ENCODE results near the gene TSC22D3.

TSC22D3 gene

GRCh38 chrX:107760304-107761077, 15.1 kb downstream of the TSC22D3 start:
- DNase-seq (ENCODE audit: low read depth) = no peak
- in situ Hi-C loops (cut with HindIII; ENCODE audit: low sequenced_read_pairs) = no loop called here
- H3K4me3 ChIP-seq (ENCODE audit: low read depth, low read length) = no peak overlapping the region
- no peak for TF ChIP-seq CTCF (IDR thresholded peaks at IDR 0.05; ENCODE audit: low read depth, low read length, missing control alignments)

GRCh38 chrX:107758231-107758766, 17.3 kb downstream of the TSC22D3 start:
- DNase-seq (ENCODE audit: low read depth) = no peak
- in situ Hi-C loops (cut with HindIII; ENCODE audit: low sequenced_read_pairs) = no loop called here
- H3K4me3 ChIP-seq (ENCODE audit: low read depth, low read length) = no peak overlapping the region
- TF ChIP-seq CTCF (IDR thresholded peaks at IDR 0.05; ENCODE audit: low read depth, low read length, missing control alignments) = no peak

GRCh38 chrX:107755721-107756120, 19.9 kb downstream of the TSC22D3 start:
- TF ChIP-seq CTCF (IDR thresholded peaks at IDR 0.05; ENCODE audit: low read depth, low read length, missing control alignments) = no peak
- in situ Hi-C loops (cut with HindIII; ENCODE audit: low sequenced_read_pairs) = no loop called here
- no peak for DNase-seq (ENCODE audit: low read depth)
- no peak overlapping the region for H3K4me3 ChIP-seq (ENCODE audit: low read depth, low read length)

- no peak for TF ChIP-seq CTCF (IDR thresholded peaks at IDR 0.05; ENCODE audit: low read depth, low read length, missing control alignments)
- DNase-seq (ENCODE audit: low read depth) = no peak
- in situ Hi-C loops (cut with HindIII; ENCODE audit: low sequenced_read_pairs) = no loop called here
- H3K4me3 ChIP-seq (ENCODE audit: low read depth, low read length) = no peak overlapping the region
These were observed 22.4 kb downstream of the TSC22D3 start for GRCh38 chrX:107753187-107753586.

GRCh38 chrX:107752714-107753113, 22.9 kb downstream of the TSC22D3 start:
- no peak for DNase-seq (ENCODE audit: low read depth)
- in situ Hi-C loops (cut with HindIII; ENCODE audit: low sequenced_read_pairs) = no loop called here

GRCh38 chrX:107752043-107752442, 23.5 kb downstream of the TSC22D3 start:
- in situ Hi-C loops (cut with HindIII; ENCODE audit: low sequenced_read_pairs) = no loop called here
- TF ChIP-seq CTCF (IDR thresholded peaks at IDR 0.05; ENCODE audit: low read depth, low read length, missing control alignments) = no peak
- DNase-seq (ENCODE audit: low read depth) = no peak
- no peak overlapping the region for H3K4me3 ChIP-seq (ENCODE audit: low read depth, low read length)

More at GRCh38 chrX:107752714-107753113, 22.9 kb downstream of the TSC22D3 start:
- no peak overlapping the region for H3K4me3 ChIP-seq (ENCODE audit: low read depth, low read length)
- TF ChIP-seq CTCF (IDR thresholded peaks at IDR 0.05; ENCODE audit: low read depth, low read length, missing control alignments) = no peak

Data from astrocyte of the cerebellum (primary cell).